Spleen (tissue), 11 donors: ENCODE data around the gene RNASET2. TPM values are rescaled to one million over a fixed set of nuclear protein-coding genes. Genes with fewer than 3 reads are reported as not detected.

ENCODE experiments used
- DNase-seq: peaks from one replicate; pipeline ENCODE4 v3.0.0-alpha.2; 2020
- H3K27ac ChIP-seq, 8 donors: fragments of 200-600 bp; sonication (generic) in 7 of 8; 1 replicate in 4 of 8; 2 replicates in 4 of 8; pipeline versions ENCODE4 v1.5.0 to v1.8.0; 2016 to 2021; ENCODE audit warnings: inconsistent platforms in 4 of 8, mild to moderate bottlenecking in 4 of 8, moderate library complexity in 1 of 8
- H3K27me3 ChIP-seq, 7 donors: fragments of 200-600 bp; sonication (generic) in 6 of 7; replicated peaks in 1 of 7; 1 replicate in 4 of 7; 2 replicates in 3 of 7; pipeline versions ENCODE4 v1.5.0 to v1.8.0; 2016 to 2021; ENCODE audit warnings: inconsistent platforms in 3 of 7, mild to moderate bottlenecking in 1 of 7
- H3K36me3 ChIP-seq, 6 donors: fragments of 200-600 bp; sonication (generic) in 5 of 6; 1 replicate in 4 of 6; 2 replicates in 2 of 6; pipeline versions ENCODE4 v1.5.0 to v1.8.0; 2016 to 2021; ENCODE audit warnings: inconsistent platforms in 2 of 6
- H3K4me1 ChIP-seq, 6 donors: fragments of 200-600 bp; sonication (generic) in 5 of 6; 1 replicate in 3 of 6; 2 replicates in 3 of 6; pipeline versions ENCODE4 v1.5.0 to v1.8.0; 2016 to 2021; ENCODE audit warnings: inconsistent platforms in 3 of 6
- H3K4me3 ChIP-seq, 8 donors: fragments of 200-600 bp; sonication (generic) in 7 of 8; 1 replicate in 4 of 8; 2 replicates in 4 of 8; pipeline versions ENCODE4 v1.5.0 to v1.8.0; 2016 to 2021; ENCODE audit warnings: inconsistent platforms in 4 of 8, mild to moderate bottlenecking in 4 of 8, moderate library complexity in 2 of 8
- H3K9me3 ChIP-seq, 8 donors: fragments of 200-600 bp; sonication (generic) in 7 of 8; 1 replicate in 4 of 8; 2 replicates in 4 of 8; pipeline versions ENCODE4 v1.5.0 to v1.8.0; 2016 to 2021; ENCODE audit warnings: inconsistent platforms in 4 of 8
- CTCF ChIP-seq, 11 experiments: fragments of 200-600 bp in 7 of 11; fragments of 450-650 bp in 4 of 11; sonication (generic) in 4 of 11; IDR thresholded peaks in 8 of 11; conservative IDR thresholded peaks in 3 of 11; 1 replicate in 7 of 11; 2 replicates in 4 of 11; pipeline versions ENCODE4 v1.4.0 to v1.8.0; 2016 to 2021; ENCODE audit warnings: antibody characterized with exemption in 11 of 11, inconsistent platforms in 4 of 11, mild to moderate bottlenecking in 1 of 11
- POLR2A ChIP-seq, 3 donors: fragments of 450-650 bp; IDR thresholded peaks; one replicate each; pipeline ENCODE4 v1.5.1; 2017; ENCODE audit warnings: antibody characterized with exemption in 3 of 3, mild to moderate bottlenecking in 1 of 3
- POLR2AphosphoS5 ChIP-seq, 3 donors: sonication (generic); formaldehyde crosslinking; IDR thresholded peaks; one replicate each; pipeline ENCODE4 v1.5.1; 2017; ENCODE audit warnings: antibody characterized with exemption in 3 of 3
- WGBS, 5 donors: extraction: QIAGEN DNeasy Blood & Tissue Kit in 3 of 5; methylation state at CpG; one replicate each; pipeline versions ENCODE4 v1.1.5 to v1.1.7; 2013 to 2018; 5-methylcytosine and 5-hydroxymethylcytosine counted together
- intact Hi-C: fragments of 100-400 bp; cut with DNase I; formaldehyde crosslinking; loops from one replicate; pipeline ENCODE4 v1.15.0; 2023; ENCODE audit warnings: low total_unique reads
- polyA plus RNA-seq, 3 donors: library from polyadenylated mRNA; stranded (reverse); fragments of 200-250 nt; gene quantifications; one replicate each; pipeline ENCODE4 v1.2.1, GENCODE V29; 2013
- total RNA-seq, 7 donors: library from RNA; depleted of rRNA in 3 of 7; stranded (reverse); fragments of >200 nt in 3 of 7; fragmentation: NEBNext Ultra II Directional in 4 of 7; extraction: Animal tissue kit (Norgen Biotek cat#: 25700) in 4 of 7; gene quantifications; one replicate each; pipeline versions ENCODE4 v1.1.0 to v1.2.1, GENCODE V29; 2016 to 2021
- donor health status: healthy with polysubstance abuse.
- donor health status: DM: no; HTN: no; CAD: no; lungs with moderate emphysema.
- donor health status: DM: no; HTN: no; CAD: no.
- donor health status: Bipolar disorder and iron deficiency.
- donor health status: healthy.
- donor health status: DM: no; HTN: no; CAD: no.
- donor health status: DM: yes; HTN: yes; CAD: no.

Gene RNASET2
- total and polyA plus RNA-seq, 10 donors = 242 to 676 (median 362) TPM

- no peak for DNase-seq
- Histone ChIP-seq H3K4me1 (peaks cover 33 to 94% (median 88%) of the 10 kb centered on the region in 6 donors), H3K27ac (peak overlapping the region in 7 of 8 donors; percentile 13 to 100 (median 97)), H3K4me3 (peak overlapping the region in 7 of 8 donors; percentile 14 to 100 (median 99)), H3K9me3 (no peaks in the 10 kb centered on the region), H3K36me3 (peaks cover 0 to 54% (median 0%) of the 10 kb centered on the region in 6 donors), H3K27me3 (no peaks in the 10 kb centered on the region)
- intact Hi-C loops = no loop called here
- no peak for TF ChIP-seq POLR2A (IDR thresholded peaks at IDR 0.05)
- no peak for TF ChIP-seq POLR2AphosphoS5 (IDR thresholded peaks at IDR 0.05)
- TF ChIP-seq CTCF (IDR thresholded peaks at IDR 0.05 in 8 of 11, conservative IDR thresholded peaks at IDR 0.05 in 3 of 11) = no peak
- WGBS, 5 donors = 80 to 91% (median 87%) methylated on average over 6 of the region's 6 CpGs
Measured at GRCh38 chr6:166954118-166954713, 2.1 kb downstream of the RNASET2 start.

GRCh38 chr6:166952567-166953486 is 3.5 kb downstream of the RNASET2 start:
- intact Hi-C loops = no loop called here
- H3K27ac ChIP-seq = peak overlapping the region; percentile 35 to 100 (median 92)
- H3K9me3 ChIP-seq = no peaks in the 10 kb centered on the region
- H3K4me3 ChIP-seq = peak overlapping the region in 4 of 8 donors; percentile 11 to 100 (median 99)
- TF ChIP-seq POLR2AphosphoS5 (IDR thresholded peaks at IDR 0.05) (peak in 1 of 3 donors; percentile 30), CTCF (IDR thresholded peaks at IDR 0.05 in 8 of 11, conservative IDR thresholded peaks at IDR 0.05 in 3 of 11) (no peak), POLR2A (IDR thresholded peaks at IDR 0.05) (no peak)
- H3K4me1 ChIP-seq = peaks cover 36 to 94% (median 84%) of the 10 kb centered on the region in 6 donors
- 82 to 89% (median 86%) methylated on average over 17 of the region's 17 CpGs for WGBS, 5 donors
- peaks cover 0 to 68% (median 6%) of the 10 kb centered on the region in 6 donors for H3K36me3 ChIP-seq
- no peaks in the 10 kb centered on the region for H3K27me3 ChIP-seq
- DNase-seq = peak; percentile 77

- H3K27ac ChIP-seq = peak overlapping the region in 7 of 8 donors; percentile 76 to 100 (median 97)
Measured at GRCh38 chr6:166952121-166952520, 4.2 kb downstream of the RNASET2 start.

More at GRCh38 chr6:166952121-166952520, 4.2 kb downstream of the RNASET2 start:
- H3K9me3 ChIP-seq = no peaks in the 10 kb centered on the region
- intact Hi-C loops = no loop called here
- peaks cover 0 to 75% (median 12%) of the 10 kb centered on the region in 6 donors for H3K36me3 ChIP-seq
- 65 to 84% (median 80%) methylated on average over 9 to 12 of the region's 12 CpGs for WGBS, 5 donors
- DNase-seq = peak; percentile 86
- no peaks in the 10 kb centered on the region for H3K27me3 ChIP-seq
- peaks cover 30 to 94% (median 77%) of the 10 kb centered on the region in 6 donors for H3K4me1 ChIP-seq
- H3K4me3 ChIP-seq = peak overlapping the region in 3 of 8 donors; percentile 11 to 99 (median 99)
- TF ChIP-seq POLR2A (IDR thresholded peaks at IDR 0.05) = no peak
- TF ChIP-seq POLR2AphosphoS5 (IDR thresholded peaks at IDR 0.05) = peak; percentile 24 to 80 (median 73)
- TF ChIP-seq CTCF (IDR thresholded peaks at IDR 0.05 in 8 of 11, conservative IDR thresholded peaks at IDR 0.05 in 3 of 11) = no peak
